Osteocyte (in vitro differentiated cells): Measurements from ENCODE around the gene NTSR1. TPM values are rescaled to one million over a fixed set of nuclear protein-coding genes. Genes with fewer than 3 reads are reported as not detected.

Experiments
- DNase-seq: peaks from one replicate; pipeline ENCODE4 v3.0.0; 2021; ENCODE audit warnings: mixed read lengths; ENCODE audit not compliant: unreplicated experiment; ENCODE audit errors: extremely low spot score
- H3K27ac Mint-ChIP-seq: one replicate; pipeline ENCODE4 v1.8.0; 2021; ENCODE audit warnings: mild to moderate bottlenecking, mixed read lengths; ENCODE audit not compliant: unreplicated experiment
- H3K27me3 Mint-ChIP-seq: one replicate; pipeline ENCODE4 v1.8.0; 2021; ENCODE audit warnings: mixed read lengths; ENCODE audit not compliant: unreplicated experiment
- H3K36me3 Mint-ChIP-seq: one replicate; pipeline ENCODE4 v1.8.0; 2021; ENCODE audit warnings: mixed read lengths; ENCODE audit not compliant: unreplicated experiment
- H3K4me1 Mint-ChIP-seq: one replicate; pipeline ENCODE4 v1.8.0; 2021; ENCODE audit warnings: mixed read lengths; ENCODE audit not compliant: unreplicated experiment
- H3K4me3 Mint-ChIP-seq: one replicate; pipeline ENCODE4 v1.8.0; 2021; ENCODE audit warnings: mild to moderate bottlenecking, moderate library complexity, mixed read lengths; ENCODE audit not compliant: unreplicated experiment
- H3K9me3 Mint-ChIP-seq: one replicate; pipeline ENCODE4 v1.8.0; 2021; ENCODE audit warnings: mixed read lengths; ENCODE audit not compliant: unreplicated experiment
- CTCF ChIP-seq: fragments of 200-600 bp; sonication (generic); IDR thresholded peaks from 2 replicates; pipeline ENCODE4 v1.5.0; 2021; ENCODE audit warnings: antibody characterized with exemption, mild to moderate bottlenecking, moderate library complexity
- total RNA-seq: library from RNA; stranded (reverse); gene quantifications from 2 replicates; pipeline ENCODE4 v1.2.1, GENCODE V29; 2021

Gene NTSR1
- total RNA-seq, 1 donor from 2014 or later, result 0.11 TPM

- no peak for DNase-seq
- Mint-ChIP-seq H3K4me1 (peaks cover 11% of the 10 kb centered on the region), H3K36me3 (no peaks in the 10 kb centered on the region), H3K27ac (no peak overlapping the region), H3K9me3 (no peaks in the 10 kb centered on the region), H3K27me3 (peaks cover 17% of the 10 kb centered on the region), H3K4me3 (no peak overlapping the region)
- no peak for TF ChIP-seq CTCF
Measured at GRCh38 chr20:62662422-62662821, 46.2 kb upstream of the NTSR1 start.

- H3K27ac Mint-ChIP-seq, result no peak overlapping the region
- no peak overlapping the region for H3K4me3 Mint-ChIP-seq
- H3K27me3 Mint-ChIP-seq, result peaks cover 25% of the 10 kb centered on the region
- peaks cover 13% of the 10 kb centered on the region for H3K4me1 Mint-ChIP-seq
- no peak for TF ChIP-seq CTCF
- H3K36me3 Mint-ChIP-seq, result no peaks in the 10 kb centered on the region
- H3K9me3 Mint-ChIP-seq, result no peaks in the 10 kb centered on the region
- DNase-seq, result no peak
Measured at GRCh38 chr20:62663145-62664018, 45.3 kb upstream of the NTSR1 start.

- H3K4me3 Mint-ChIP-seq, result no peak overlapping the region
Measured at GRCh38 chr20:62664019-62664971, 44.3 kb upstream of the NTSR1 start.

GRCh38 chr20:62665153-62665754 lies 43.4 kb upstream of the NTSR1 start:
- Mint-ChIP-seq H3K4me1 (peaks cover 14% of the 10 kb centered on the region), H3K36me3 (no peaks in the 10 kb centered on the region), H3K9me3 (no peaks in the 10 kb centered on the region), H3K27me3 (peaks cover 26% of the 10 kb centered on the region), H3K27ac (no peak overlapping the region), H3K4me3 (no peak overlapping the region)
- no peak for TF ChIP-seq CTCF
- DNase-seq, result no peak

More at GRCh38 chr20:62664019-62664971, 44.3 kb upstream of the NTSR1 start:
- Mint-ChIP-seq H3K9me3 (no peaks in the 10 kb centered on the region), H3K36me3 (no peaks in the 10 kb centered on the region), H3K27me3 (peaks cover 26% of the 10 kb centered on the region), H3K4me1 (peaks cover 14% of the 10 kb centered on the region), H3K27ac (no peak overlapping the region)
- DNase-seq, result no peak
- TF ChIP-seq CTCF, result no peak
